G401.6 (cell line): ENCODE measurements around the gene CCDC39.

Experiments used
- FAIRE-seq: peaks from 2 replicates; lab custom pipeline; 2012; peaks lifted over from hg19 to GRCh38; lab: Jason Lieb, UNC

CCDC39 gene

GRCh38 chr3:180679178-180680096 is at the start of gene CCDC39:
TSS of gene CCDC39 (minus strand) at chr3:180679489. CDS start at chr3:180679380, 109 bp downstream.
- no peak for FAIRE-seq

- FAIRE-seq = no peak
These were observed 40.7 kb upstream of the CCDC39 start for GRCh38 chr3:180720012-180720411.

GRCh38 chr3:180707896-180708295 is 28.6 kb upstream of the CCDC39 start:
- no peak for FAIRE-seq

GRCh38 chr3:180705619-180706018 is 26.3 kb upstream of the CCDC39 start:
- no peak for FAIRE-seq

GRCh38 chr3:180704532-180704931 is 25.2 kb upstream of the CCDC39 start:
- no peak for FAIRE-seq

- no peak for FAIRE-seq
These were observed 21.7 kb upstream of the CCDC39 start for GRCh38 chr3:180700941-180701340.

- FAIRE-seq = no peak
These were observed 19.5 kb upstream of the CCDC39 start for GRCh38 chr3:180698760-180699270.

- FAIRE-seq = no peak
These were observed 15.0 kb upstream of the CCDC39 start for GRCh38 chr3:180694321-180694720.

- FAIRE-seq = no peak
These were observed 14.4 kb upstream of the CCDC39 start for GRCh38 chr3:180693656-180694055.

GRCh38 chr3:180690061-180690460 is 10.8 kb upstream of the CCDC39 start:
- no peak for FAIRE-seq

- no peak for FAIRE-seq
These were observed 5.5 kb upstream of the CCDC39 start for GRCh38 chr3:180684807-180685206.

GRCh38 chr3:180683816-180684215 is 4.5 kb upstream of the CCDC39 start:
- FAIRE-seq = no peak

GRCh38 chr3:180680097-180680430 is 775 bp upstream of the CCDC39 start:
- FAIRE-seq = peak; percentile 50

GRCh38 chr3:180678231-180678630 is 1.1 kb downstream of the CCDC39 start:
- no peak for FAIRE-seq

- no peak for FAIRE-seq
These were observed 17.8 kb downstream of the CCDC39 start for GRCh38 chr3:180661444-180661843.

GRCh38 chr3:180657094-180657493 is 22.2 kb downstream of the CCDC39 start:
- FAIRE-seq = no peak

GRCh38 chr3:180656406-180656805 is 22.9 kb downstream of the CCDC39 start:
- no peak for FAIRE-seq

GRCh38 chr3:180646187-180646790 is 33.0 kb downstream of the CCDC39 start:
- FAIRE-seq = no peak

- no peak for FAIRE-seq
These were observed 38.3 kb downstream of the CCDC39 start for GRCh38 chr3:180640987-180641386.

GRCh38 chr3:180633722-180634121 is 45.6 kb downstream of the CCDC39 start:
- FAIRE-seq = no peak

- no peak for FAIRE-seq
These were observed 48.0 kb downstream of the CCDC39 start for GRCh38 chr3:180631317-180631716.

GRCh38 chr3:180630371-180630770 is 48.9 kb downstream of the CCDC39 start:
- FAIRE-seq = no peak

- no peak for FAIRE-seq
These were observed 52.4 kb downstream of the CCDC39 start for GRCh38 chr3:180626844-180627243.

- FAIRE-seq = no peak
These were observed 54.6 kb downstream of the CCDC39 start for GRCh38 chr3:180624714-180625113.
